Stimulated activated naive CD8-positive, alpha-beta T cell treated with anti-CD3 and anti-CD28 coated beads, Interleukin-15, Interleukin-2, amounts not matched to agents 100 U/mL and 50 U/mL, for 24 hours (primary cell): Measurements from ENCODE around the gene NAMPT.
"Not testable (repeated sequence)": the region's sequence is repeated elsewhere in the genome, so short reads cannot be mapped to it uniquely, and the experiment has no call there.

ENCODE experiments used
- ATAC-seq: fragments of 150-1000 bp; cut with Tn5 transposase; one replicate; pipeline ENCODE4 v1.10.0; 2021
- DNase-seq: peaks from one replicate; pipeline ENCODE4 v3.0.0; 2021

The NAMPT gene

GRCh38 chr7:106284714-106285050 is at the start of gene NAMPT:
TSS of gene NAMPT (minus strand) at chr7:106284983. CDS start at chr7:106284884, 99 bp downstream.
- DNase-seq (no peak), ATAC-seq (no peak)

GRCh38 chr7:106332201-106332600 is 47.4 kb upstream of the NAMPT start:
- no peak for ATAC-seq
- DNase-seq = no peak

GRCh38 chr7:106331441-106332175 is 46.8 kb upstream of the NAMPT start:
- DNase-seq (no peak), ATAC-seq (no peak)

- peak; percentile 61 for ATAC-seq
- DNase-seq = no peak
Measured at GRCh38 chr7:106329971-106330733, 45.4 kb upstream of the NAMPT start.

- DNase-seq = no peak
- ATAC-seq = peak; percentile 66
Measured at GRCh38 chr7:106329408-106329807, 44.6 kb upstream of the NAMPT start.

GRCh38 chr7:106327538-106328481 is 43.0 kb upstream of the NAMPT start:
- ATAC-seq (no peak), DNase-seq (no peak)

GRCh38 chr7:106326594-106327537 is 42.1 kb upstream of the NAMPT start:
- DNase-seq (no peak), ATAC-seq (no peak)

GRCh38 chr7:106324509-106324908 is 39.7 kb upstream of the NAMPT start:
- DNase-seq, ATAC-seq: not testable (repeated sequence)

GRCh38 chr7:106320254-106320770 is 35.5 kb upstream of the NAMPT start:
- not testable (repeated sequence) for ATAC-seq, DNase-seq

- no peak for DNase-seq
- ATAC-seq = no peak
Measured at GRCh38 chr7:106318482-106318881, 33.7 kb upstream of the NAMPT start.

- no peak for DNase-seq
- ATAC-seq = no peak
Measured at GRCh38 chr7:106317971-106318370, 33.2 kb upstream of the NAMPT start.

- ATAC-seq = no peak
- DNase-seq = no peak
Measured at GRCh38 chr7:106316947-106317346, 32.2 kb upstream of the NAMPT start.

- ATAC-seq = no peak
Measured at GRCh38 chr7:106314875-106315274, 30.1 kb upstream of the NAMPT start.

GRCh38 chr7:106313966-106314365 is 29.2 kb upstream of the NAMPT start:
- ATAC-seq = no peak
- DNase-seq = no peak

More at GRCh38 chr7:106314875-106315274, 30.1 kb upstream of the NAMPT start:
- no peak for DNase-seq

GRCh38 chr7:106313456-106313901 is 28.7 kb upstream of the NAMPT start:
- DNase-seq = no peak
- ATAC-seq = peak; percentile 54

- ATAC-seq = no peak
- DNase-seq = no peak
Measured at GRCh38 chr7:106312906-106313305, 28.1 kb upstream of the NAMPT start.

- DNase-seq (no peak), ATAC-seq (no peak)
Measured at GRCh38 chr7:106312099-106312871, 27.5 kb upstream of the NAMPT start.

GRCh38 chr7:106309362-106309761 is 24.6 kb upstream of the NAMPT start:
- ATAC-seq (peak; percentile 83), DNase-seq (no peak)

GRCh38 chr7:106306256-106306655 is 21.5 kb upstream of the NAMPT start:
- DNase-seq (no peak), ATAC-seq (no peak)

GRCh38 chr7:106305732-106306131 is 20.9 kb upstream of the NAMPT start:
- ATAC-seq (no peak), DNase-seq (no peak)
